AG04450 (cell line): ENCODE results near the gene DDAH1. TPM values are rescaled to one million over a fixed set of nuclear protein-coding genes. Genes with fewer than 3 reads are reported as not detected.

Experiments used
- CTCF ChIA-PET: fragments of 300-600, 350-600 bp; formaldehyde crosslinking; extraction: SDS; loops from one replicate; lab custom pipeline; 2022; ENCODE audit warnings: antibody characterized with exemption, inconsistent platforms; lab: Charles Lee
- POLR2A ChIA-PET: fragments of 350-600 bp; formaldehyde crosslinking; extraction: SDS; loops from one replicate; lab custom pipeline; 2021; ENCODE audit warnings: antibody characterized with exemption, inconsistent platforms; lab: Yijun Ruan, JAX
- DNase-seq: peaks from one replicate; pipeline ENCODE4 v3.0.0-alpha.2; 2011; ENCODE audit warnings: low read depth, low spot score
- H3K27ac ChIP-seq: one replicate; pipeline ENCODE4 v1.5.1; 2012; ENCODE audit warnings: low read depth, low read length, control low read depth
- H3K27me3 ChIP-seq: one replicate; pipeline ENCODE4 v1.6.0; 2012; ENCODE audit warnings: low read length; ENCODE audit not compliant: control insufficient read depth, insufficient read depth
- H3K4me3 ChIP-seq: 2 replicates; pipeline ENCODE4 v1.5.1; 2011; ENCODE audit warnings: mild to moderate bottlenecking, low read depth, low read length, control low read depth
- H3K9me3 ChIP-seq: 2 replicates; pipeline ENCODE4 v1.5.1; 2012; ENCODE audit warnings: low read length; ENCODE audit not compliant: control insufficient read depth, insufficient read depth
- CTCF ChIP-seq: IDR thresholded peaks from 2 replicates; pipeline ENCODE4 v1.5.1; 2011; ENCODE audit warnings: low read depth, low read length, control low read depth, inconsistent platforms
- polyA plus RNA-seq: library from polyadenylated mRNA; depleted of rRNA; stranded (reverse); fragments of >200 nt; gene quantifications from 2 replicates; pipeline ENCODE4 v1.2.3, GENCODE V29; 2011

Gene DDAH1
- polyA plus RNA-seq, 1 experiment, result 102 TPM

GRCh38 chr1:85279458-85280080 lies 185.4 kb downstream of the DDAH1 start:
- ChIA-PET POLR2A (no interaction called here), CTCF (interaction anchor here (1.4 kb wide), 1 partner anchor 20 kb away, joined by 3 read pairs; the partner anchor contains the start of gene C1orf52)
- H3K27ac ChIP-seq, result peak overlapping the region; percentile 88
- no peak for TF ChIP-seq CTCF
- H3K4me3 ChIP-seq, result peak overlapping the region; percentile 52; the same call in 1 of the 2 replicates
- H3K27me3 ChIP-seq, result no peaks in the 10 kb centered on the region
- DNase-seq, result no peak
- peaks cover 11% of the 10 kb centered on the region for H3K9me3 ChIP-seq

- Histone ChIP-seq H3K27me3 (no peaks in the 10 kb centered on the region), H3K4me3 (peak overlapping the region; percentile 52), H3K27ac (peak overlapping the region; percentile 88), H3K9me3 (peaks cover 5% of the 10 kb centered on the region)
- POLR2A ChIA-PET, result no interaction called here
- CTCF ChIA-PET, result interaction anchor here (1.4 kb wide), 1 partner anchor 19 kb away, joined by 3 read pairs; the partner anchor contains the start of gene C1orf52
- DNase-seq, result peak; percentile 78
- TF ChIP-seq CTCF, result no peak
Observed at GRCh38 chr1:85278853-85279314, 186.1 kb downstream of the DDAH1 start.

- no peak for TF ChIP-seq CTCF
Observed at GRCh38 chr1:85277802-85278201, 187.2 kb downstream of the DDAH1 start.

GRCh38 chr1:85276978-85277639 lies 187.8 kb downstream of the DDAH1 start:
- H3K27ac ChIP-seq, result peak overlapping the region; percentile 92
- DNase-seq, result no peak
- no peaks in the 10 kb centered on the region for H3K27me3 ChIP-seq
- ChIA-PET POLR2A (interaction anchor here (0.6 to 2.5 kb wide), 8 partner anchors 8 to 431 kb away, joined by 3 to 12 read pairs (median 5); partner anchors contain the start of gene ZNHIT6), CTCF (interaction anchor here (1.0 to 8.3 kb wide), 4 partner anchors 17 to 574 kb away, joined by 3 to 100 read pairs (median 4); partner anchors contain the start of gene C1orf52)
- no peaks in the 10 kb centered on the region; the same call in 1 of the 2 replicates for H3K9me3 ChIP-seq
- no peak for TF ChIP-seq CTCF
- H3K4me3 ChIP-seq, result peak overlapping the region; percentile 73

More at GRCh38 chr1:85277802-85278201, 187.2 kb downstream of the DDAH1 start:
- CTCF ChIA-PET, result interaction anchor here (0.6 to 8.3 kb wide), 3 partner anchors 18 to 118 kb away, joined by 4 to 100 read pairs (median 4); partner anchors contain the start of gene C1orf52
- POLR2A ChIA-PET, result interaction anchor here (2.5 kb wide), 1 partner anchor 19 kb away, joined by 11 read pairs; no protein-coding TSS in a partner anchor
- Histone ChIP-seq H3K27me3 (no peaks in the 10 kb centered on the region), H3K4me3 (no peak overlapping the region), H3K9me3 (no peaks in the 10 kb centered on the region; the same call in 1 of the 2 replicates), H3K27ac (no peak overlapping the region)
- DNase-seq, result no peak
